OCI-LY3 (cell line): ENCODE measurements around the gene BRCA1.

Experiments used
- CTCF ChIP-seq: fragments of 200-600, 300-600 bp; sonication (generic); IDR thresholded peaks from 2 replicates; pipeline ENCODE4 v1.5.1; 2014; ENCODE audit warnings: antibody characterized with exemption, low read length, low read depth
- EZH2phosphoT487 ChIP-seq: fragments of 200-600 bp; shearing (Covaris generic); IDR thresholded peaks from 2 replicates; pipeline ENCODE4 v1.6.1; 2018; ENCODE audit warnings: antibody characterized with exemption, mixed run types, low read depth

DNA sequence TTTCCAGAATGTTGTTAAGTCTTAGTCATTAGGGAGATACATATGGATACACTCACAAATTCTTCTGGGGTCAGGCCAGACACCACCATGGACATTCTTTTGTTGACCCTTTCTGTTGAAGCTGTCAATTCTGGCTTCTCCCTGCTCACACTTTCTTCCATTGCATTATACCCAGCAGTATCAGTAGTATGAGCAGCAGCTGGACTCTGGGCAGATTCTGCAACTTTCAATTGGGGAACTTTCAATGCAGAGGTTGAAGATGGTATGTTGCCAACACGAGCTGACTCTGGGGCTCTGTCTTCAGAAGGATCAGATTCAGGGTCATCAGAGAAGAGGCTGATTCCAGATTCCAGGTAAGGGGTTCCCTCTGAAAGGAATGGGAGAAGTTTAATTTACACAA, 54.3 kb downstream of the BRCA1 start:
- TF ChIP-seq CTCF (no peak), EZH2phosphoT487 (no peak)
